A549 treated with ZK216348 at 1 μM for 4 hours (cell line): ENCODE data around the gene SLAMF6. TPM values are rescaled to one million over a fixed set of nuclear protein-coding genes. Genes with fewer than 3 reads are reported as not detected.

ENCODE experiments used
- total RNA-seq: library from RNA; stranded (reverse); fragments of 200-300 nt; extraction: Qiagen RNA extraction; gene quantifications from 5 replicates; pipeline ENCODE4 v1.2.3, GENCODE V29; 2022; ENCODE audit warnings: low read depth

Gene SLAMF6
- total RNA-seq, result not detected in 5 replicates

GRCh38 chr1:160522622-160523345, at the start of gene SLAMF6:
SLAMF6 (minus strand) TSS chr1:160523255; CDS start chr1:160523192, 63 bp downstream.

Other genes with a start within 250 kb of the SLAMF6 start
- 16.9 to 27.0 TPM (median 25.1 TPM) in 5 replicates for gene PEX19, start 238.1 kb downstream of the SLAMF6 start, total RNA-seq
- gene COPA, start 180.0 kb downstream of the SLAMF6 start, total RNA-seq, result 76.9 to 94.9 TPM (median 83.2 TPM) in 5 replicates
- 40.2 to 51.7 TPM (median 46.3 TPM) in 5 replicates for gene NCSTN, start 179.9 kb downstream of the SLAMF6 start, total RNA-seq
- 0.34 to 0.79 TPM (median 0.47 TPM) in 5 replicates for gene NHLH1, start 156.2 kb downstream of the SLAMF6 start, total RNA-seq
- gene VANGL2, start 122.7 kb downstream of the SLAMF6 start, total RNA-seq, result 0.50 to 1.2 TPM (median 0.91 TPM) in 5 replicates
- not detected in 5 replicates for gene CD84, start 56.2 kb upstream of the SLAMF6 start, total RNA-seq
- gene SLAMF1, start 123.8 kb upstream of the SLAMF6 start, total RNA-seq, result not detected in 5 replicates
- gene CD48, start 188.6 kb upstream of the SLAMF6 start, total RNA-seq, result not detected in 5 replicates
- gene SLAMF7, start 216.0 kb upstream of the SLAMF6 start, total RNA-seq, result 1.1 to 2.9 TPM (median 1.4 TPM) in 5 replicates